ENCODE results near the gene CNOT4. TPM values are rescaled to one million over a fixed set of nuclear protein-coding genes. Genes with fewer than 3 reads are reported as not detected.
"Not testable (repeated sequence)": the region's sequence is repeated elsewhere in the genome, so short reads cannot be mapped to it uniquely, and the experiment has no call there.

The CNOT4 gene
- total and polyA plus RNA-seq, 2 of the 4 experiments (the other 2 are of a cell fraction) = 7.0 to 8.1 TPM

DNA sequence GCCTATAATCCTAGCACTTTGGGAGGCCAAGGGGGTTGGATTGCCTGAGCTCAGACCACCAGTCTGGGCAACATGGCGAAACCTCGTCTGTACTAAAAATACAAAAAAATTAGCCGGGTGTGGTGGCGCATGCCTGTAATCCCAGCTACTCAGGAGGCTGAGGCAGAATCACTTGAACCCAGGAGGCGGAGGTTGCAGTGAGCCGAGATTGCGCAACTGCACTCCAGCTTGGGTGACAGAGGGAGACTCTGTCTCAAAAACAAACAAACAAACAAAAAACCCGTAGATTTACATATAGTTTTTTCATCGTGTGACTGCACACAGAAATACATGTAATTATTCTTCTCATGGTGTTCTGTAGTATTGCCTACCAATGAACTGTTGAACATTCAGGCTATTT lies 158.8 kb downstream of the CNOT4 start:
- dilution Hi-C loops (cut with HindIII; ENCODE audit: low sequenced_read_pairs, unreplicated experiment) = not testable (repeated sequence)
- WGBS, 2 experiments (ENCODE audit: extremely low coverage in 2 of 2, insufficient read length in 1 of 2) = no CpG with 5 or more reads among the region's 9 CpGs

More for the DNA sequence above, 158.8 kb downstream of the CNOT4 start:
- POLR2A ChIA-PET (ENCODE audit: unreplicated experiment); H3K4me1 ChIP-seq (ENCODE audit: control insufficient read depth, insufficient read depth, low read length); DNase-seq; H2BK15ac ChIP-seq (ENCODE audit: low read depth, low read length); H2BK5ac ChIP-seq (ENCODE audit: low read depth, low read length, poor library complexity, severe bottlenecking); H2AK9ac ChIP-seq (replicated peaks; ENCODE audit: low read depth, low read length, poor library complexity); H3K23ac ChIP-seq (ENCODE audit: low read depth, low read length); H4K5ac ChIP-seq (ENCODE audit: low read depth, low read length); ATAC-seq (ENCODE audit: low read depth); H3K4ac ChIP-seq (ENCODE audit: low read depth, low read length); CTCF ChIA-PET; H3K14ac ChIP-seq (replicated peaks; ENCODE audit: low read depth, low read length); H3K9me1 ChIP-seq (ENCODE audit: insufficient read depth, low read length); intact Hi-C loops (cut with micrococcal nuclease); H3K18ac ChIP-seq (ENCODE audit: low read depth, low read length); H3K36me3 ChIP-seq (ENCODE audit: control insufficient read depth, insufficient read depth, low read length); H3K79me1 ChIP-seq (ENCODE audit: low read depth in 1 of 2, low read length in 2 of 2); H3K9ac ChIP-seq (ENCODE audit: low read depth, low read length); H4K8ac ChIP-seq (ENCODE audit: low read depth in 2 of 2, low read length in 2 of 2); H2BK120ac ChIP-seq (ENCODE audit: low read depth, low read length); H4K91ac ChIP-seq (ENCODE audit: insufficient read depth, low read depth, low read length); H2AK5ac ChIP-seq (ENCODE audit: low read depth, low read length); H3K27ac ChIP-seq (ENCODE audit: insufficient read depth, low read length); H4K20me1 ChIP-seq (ENCODE audit: insufficient read depth, low read length); H3K4me3 ChIP-seq (ENCODE audit: insufficient read depth, low read depth, low read length); H3K4me2 ChIP-seq (ENCODE audit: low read depth, low read length); H3K56ac ChIP-seq (ENCODE audit: extremely low read depth, insufficient read depth, low read length); H2AFZ ChIP-seq (replicated peaks; ENCODE audit: low read length, poor library complexity); BruUV-seq (replicated peaks); H2BK20ac ChIP-seq (ENCODE audit: low read depth, low read length); in situ Hi-C loops (cut with MboI; ENCODE audit: low sequenced_read_pairs); H3K27me3 ChIP-seq (ENCODE audit: control insufficient read depth, insufficient read depth, low read length); H3K9me3 ChIP-seq (ENCODE audit: control insufficient read depth, insufficient read depth, low read length): not testable (repeated sequence)
- TF ChIP-seq CEBPB (IDR thresholded peaks at IDR 0.05; ENCODE audit: low read depth, low read length) = 0 out of 2 replicates have a peak, but pooled peaks have one; percentile 30

Measured in IMR-90 (cell line).